Ascending aorta (tissue), 2 donors: ENCODE results near the gene ESPL1. TPM values are rescaled to one million over a fixed set of nuclear protein-coding genes. Genes with fewer than 3 reads are reported as not detected.

Source experiments
- DNase-seq, 2 donors: peaks; one replicate each; pipeline ENCODE4 v3.0.0-alpha.2; 2019; ENCODE audit warnings: low spot score in 2 of 2
- H3K27ac ChIP-seq, 2 donors: fragments of 200-600 bp; sonication (generic); one replicate each; pipeline ENCODE4 v1.5.1; 2016 to 2017; ENCODE audit warnings: mild to moderate bottlenecking in 1 of 2
- H3K27me3 ChIP-seq: fragments of 200-600 bp; sonication (generic); one replicate; pipeline ENCODE4 v1.5.1; 2017
- H3K36me3 ChIP-seq, 2 donors: fragments of 200-600 bp; sonication (generic); one replicate each; pipeline ENCODE4 v1.5.1; 2016
- H3K4me1 ChIP-seq, 2 donors: fragments of 200-600 bp; sonication (generic); one replicate each; pipeline ENCODE4 v1.5.1; 2016 to 2017; ENCODE audit warnings: mild to moderate bottlenecking in 1 of 2
- H3K4me3 ChIP-seq, 2 donors: fragments of 200-600 bp; sonication (generic); one replicate each; pipeline ENCODE4 v1.5.1; 2016 to 2017; ENCODE audit warnings: mild to moderate bottlenecking in 1 of 2
- H3K9me3 ChIP-seq, 2 donors: fragments of 200-600 bp; sonication (generic); one replicate each; pipeline ENCODE4 v1.5.1; 2016
- CTCF ChIP-seq, 3 experiments: fragments of 200-600 bp in 2 of 3; fragments of 450-650 bp in 1 of 3; sonication (generic) in 2 of 3; IDR thresholded peaks; one replicate each; pipeline ENCODE4 v1.5.1; 2016 to 2019; ENCODE audit warnings: antibody characterized with exemption in 3 of 3, mild to moderate bottlenecking in 1 of 3, moderate library complexity in 1 of 3
- intact Hi-C: fragments of 100-400 bp; cut with DNase I; formaldehyde crosslinking; loops from one replicate; pipeline ENCODE4 v1.15.1; 2023
- total RNA-seq: library from RNA; depleted of rRNA; stranded (reverse); fragments of >200 nt; gene quantifications from one replicate; pipeline ENCODE4 v1.1.0, GENCODE V29; 2016

Gene ESPL1
- total RNA-seq, 1 donor from 2014 or later, result not detected

DNA sequence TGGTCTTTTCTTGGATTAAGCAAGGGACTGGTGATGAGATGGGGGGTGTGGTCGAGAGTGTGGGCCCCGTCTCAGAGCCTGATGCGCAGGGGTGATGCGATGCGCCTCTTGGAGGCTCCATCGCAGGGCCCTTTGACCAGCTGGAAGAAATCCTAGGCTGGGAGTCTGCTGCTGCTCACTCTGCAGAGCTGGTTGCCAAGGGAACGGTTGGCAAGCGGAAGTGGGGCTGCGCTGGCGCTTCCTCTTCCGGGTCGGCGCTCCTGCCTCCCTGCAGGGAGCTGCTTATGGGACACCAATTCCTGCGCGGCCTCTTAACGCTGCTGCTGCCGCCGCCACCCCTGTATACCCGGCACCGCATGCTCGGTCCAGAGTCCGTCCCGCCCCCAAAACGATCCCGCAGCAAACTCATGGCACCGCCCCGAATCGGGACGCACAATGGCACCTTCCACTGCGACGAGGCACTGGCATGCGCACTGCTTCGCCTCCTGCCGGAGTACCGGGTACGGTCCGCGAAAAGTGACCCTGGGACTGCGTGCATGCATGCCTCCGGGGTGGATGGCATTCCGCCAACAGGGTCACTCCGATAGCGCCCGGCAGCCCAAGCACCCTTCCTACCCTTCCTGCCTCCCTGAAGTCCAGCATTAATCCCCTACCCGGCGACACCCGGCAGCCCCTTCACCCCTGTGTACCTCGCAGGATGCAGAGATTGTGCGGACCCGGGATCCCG lies 31.5 kb downstream of the ESPL1 start, which contains the start of gene MYG1:
MYG1 (plus strand) TSS at position 242 of the 727 bp plus-strand sequence; CDS start at position 285, 43 bp downstream.
- peak within 1 kb of the TSS; percentile 65 to 83 for H3K4me3 ChIP-seq
- peak; percentile 25 to 90 for DNase-seq
- H3K27me3 ChIP-seq, result no peaks in the 10 kb centered on the region
- intact Hi-C loops, result loop anchor here (1.0 to 5.0 kb wide), 2 partner anchors 22 to 67 kb away; partner anchors contain the start of genes AAAS and RARG
- H3K4me1 ChIP-seq, result peaks cover 10 to 31% of the 10 kb centered on the region in 2 donors
- peak in 2 of 3 experiments; percentile 12 to 32 for TF ChIP-seq CTCF (IDR thresholded peaks at IDR 0.05)
- H3K27ac ChIP-seq, result peak within 1 kb of the TSS; percentile 57 to 69
- peaks cover 8 to 39% of the 10 kb centered on the region in 2 donors for H3K36me3 ChIP-seq
- no peaks in the 10 kb centered on the region for H3K9me3 ChIP-seq

DNA sequence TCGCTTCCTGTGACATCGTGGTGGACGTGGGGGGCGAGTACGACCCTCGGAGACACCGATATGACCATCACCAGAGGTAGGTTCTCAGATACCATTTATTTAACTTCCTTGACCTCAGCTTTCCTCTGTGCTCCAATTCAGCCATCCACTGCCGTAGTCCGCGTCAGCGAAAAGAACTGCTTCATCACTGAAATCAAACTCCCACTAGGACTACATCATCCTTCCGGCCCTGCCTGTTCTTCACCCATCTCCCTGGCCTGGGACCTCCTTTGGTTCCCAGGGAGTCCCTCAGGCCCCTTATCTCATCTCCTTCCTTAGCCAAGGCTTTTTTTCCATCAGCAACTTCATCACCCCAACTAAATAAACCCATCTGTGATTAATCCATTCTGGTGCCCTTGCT lies 32.1 kb downstream of the ESPL1 start:
- peak overlapping the region; percentile 65 to 83 for H3K4me3 ChIP-seq
- peak overlapping the region; percentile 57 to 69 for H3K27ac ChIP-seq
- H3K9me3 ChIP-seq, result no peaks in the 10 kb centered on the region
- peaks cover 10 to 28% of the 10 kb centered on the region in 2 donors for H3K4me1 ChIP-seq
- H3K36me3 ChIP-seq, result peaks cover 10 to 40% of the 10 kb centered on the region in 2 donors
- no peak for TF ChIP-seq CTCF (IDR thresholded peaks at IDR 0.05)
- DNase-seq, result no peak
- intact Hi-C loops, result no loop called here
- H3K27me3 ChIP-seq, result no peaks in the 10 kb centered on the region

DNA sequence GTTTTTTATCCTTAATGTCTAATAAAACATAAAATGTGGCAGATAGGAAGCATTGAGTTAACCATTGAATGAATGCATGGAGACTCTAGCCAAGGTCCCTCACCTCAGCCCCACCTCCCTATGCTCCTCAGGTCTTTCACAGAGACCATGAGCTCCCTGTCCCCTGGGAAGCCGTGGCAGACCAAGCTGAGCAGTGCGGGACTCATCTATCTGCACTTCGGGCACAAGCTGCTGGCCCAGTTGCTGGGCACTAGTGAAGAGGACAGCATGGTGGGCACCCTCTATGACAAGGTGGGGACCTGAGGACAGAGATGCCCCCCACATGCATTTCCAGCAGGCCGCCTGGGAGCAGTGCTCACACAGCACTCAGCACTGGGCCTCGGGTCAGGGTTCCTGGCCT lies 34.8 kb downstream of the ESPL1 start:
- no peak for TF ChIP-seq CTCF (IDR thresholded peaks at IDR 0.05)
- H3K4me1 ChIP-seq, result peaks cover 3 to 20% of the 10 kb centered on the region in 2 donors
- no peak overlapping the region for H3K4me3 ChIP-seq
- no peaks in the 10 kb centered on the region for H3K27me3 ChIP-seq
- H3K27ac ChIP-seq, result no peak overlapping the region
- peaks cover 37 to 62% of the 10 kb centered on the region in 2 donors for H3K36me3 ChIP-seq
- no peak for DNase-seq
- no peaks in the 10 kb centered on the region for H3K9me3 ChIP-seq
- intact Hi-C loops, result no loop called here

DNA sequence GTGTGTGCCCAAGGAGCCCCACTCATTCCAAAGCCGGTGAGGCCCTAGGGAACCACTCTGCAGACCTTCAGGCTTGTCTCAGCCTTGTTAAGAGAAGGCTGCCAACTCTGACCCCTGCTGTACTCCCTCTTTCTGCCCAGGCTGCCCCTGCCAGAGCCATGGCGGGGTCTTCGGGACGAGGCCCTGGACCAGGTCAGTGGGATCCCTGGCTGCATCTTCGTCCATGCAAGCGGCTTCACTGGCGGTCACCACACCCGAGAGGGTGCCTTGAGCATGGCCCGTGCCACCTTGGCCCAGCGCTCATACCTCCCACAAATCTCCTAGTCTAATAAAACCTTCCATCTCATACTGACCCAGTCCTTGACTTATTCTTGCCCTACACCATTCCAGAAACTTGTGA lies 38.7 kb downstream of the ESPL1 start:
- H3K36me3 ChIP-seq, result peaks cover 62 to 79% of the 10 kb centered on the region in 2 donors
- TF ChIP-seq CTCF (IDR thresholded peaks at IDR 0.05), result no peak
- H3K4me3 ChIP-seq, result no peak overlapping the region
- intact Hi-C loops, result no loop called here
- no peaks in the 10 kb centered on the region for H3K4me1 ChIP-seq
- H3K27ac ChIP-seq, result no peak overlapping the region
- no peaks in the 10 kb centered on the region for H3K27me3 ChIP-seq
- H3K9me3 ChIP-seq, result no peaks in the 10 kb centered on the region
- DNase-seq, result no peak

DNA sequence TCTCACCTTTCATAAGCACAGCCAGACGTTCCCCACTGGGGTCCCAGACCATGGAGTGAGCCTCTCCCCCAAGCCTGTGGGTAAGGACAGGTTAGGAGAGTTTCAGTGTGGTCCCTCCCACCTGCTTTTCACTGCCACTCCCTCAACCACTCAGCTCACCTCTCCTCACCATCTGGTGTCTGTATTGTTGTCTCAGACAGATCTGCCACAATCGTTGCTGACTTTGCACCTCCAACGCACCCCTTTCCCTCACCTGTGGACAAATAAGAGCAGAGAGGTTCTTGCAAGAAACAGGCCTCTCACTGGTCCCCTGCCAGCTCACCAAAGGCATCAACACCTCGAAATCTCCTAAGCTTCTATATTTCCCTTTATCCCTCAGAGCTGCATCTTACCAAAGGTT lies 40.2 kb downstream of the ESPL1 start:
- no peak for TF ChIP-seq CTCF (IDR thresholded peaks at IDR 0.05)
- H3K27ac ChIP-seq, result no peak overlapping the region
- no peaks in the 10 kb centered on the region for H3K27me3 ChIP-seq
- intact Hi-C loops, result no loop called here
- H3K4me3 ChIP-seq, result no peak overlapping the region
- peaks cover 57 to 65% of the 10 kb centered on the region in 2 donors for H3K36me3 ChIP-seq
- H3K9me3 ChIP-seq, result no peaks in the 10 kb centered on the region
- no peak for DNase-seq
- no peaks in the 10 kb centered on the region for H3K4me1 ChIP-seq
